Effector CD4-positive, alpha-beta T cell (primary cell): ENCODE results near the gene SAMD4A.

Source experiments
- DNase-seq: peaks from one replicate; pipeline ENCODE4 v3.0.0-alpha.2; 2020

The SAMD4A gene

DNA sequence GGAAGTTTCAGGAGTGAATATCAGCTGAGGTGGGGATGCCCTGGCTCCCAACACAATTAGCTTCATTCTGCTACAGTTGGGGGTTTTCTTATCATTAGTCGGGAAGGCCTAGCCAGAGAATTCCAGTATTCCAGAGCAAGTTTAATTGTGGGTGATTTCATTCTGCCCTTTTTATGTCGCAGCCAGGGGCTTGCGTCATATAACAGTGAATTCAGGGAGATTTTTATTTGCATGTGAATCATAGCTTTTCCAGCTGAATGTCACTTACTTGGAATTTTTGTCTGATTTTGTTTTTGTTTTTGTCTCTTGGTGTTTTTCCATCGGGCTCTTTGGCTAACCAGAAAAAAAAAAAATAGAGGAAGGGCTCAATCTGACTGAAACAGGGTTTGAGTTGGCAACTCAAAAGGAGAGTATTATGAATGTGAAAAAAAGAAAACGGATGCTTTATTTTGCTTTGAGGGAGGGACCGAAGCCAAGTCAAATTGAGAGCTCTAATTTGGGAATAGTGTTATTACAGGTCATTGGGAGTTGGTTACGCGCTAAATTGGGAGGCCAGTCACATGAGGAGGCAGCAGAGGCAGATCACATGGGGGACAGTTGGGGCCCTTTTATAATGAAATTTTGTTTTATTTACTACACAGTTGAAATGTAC, 119.4 kb downstream of the SAMD4A start:
- no peak for DNase-seq

- DNase-seq: no peak
Observed at GRCh38 chr14:54686871-54687749, 120.2 kb downstream of the SAMD4A start.

DNA sequence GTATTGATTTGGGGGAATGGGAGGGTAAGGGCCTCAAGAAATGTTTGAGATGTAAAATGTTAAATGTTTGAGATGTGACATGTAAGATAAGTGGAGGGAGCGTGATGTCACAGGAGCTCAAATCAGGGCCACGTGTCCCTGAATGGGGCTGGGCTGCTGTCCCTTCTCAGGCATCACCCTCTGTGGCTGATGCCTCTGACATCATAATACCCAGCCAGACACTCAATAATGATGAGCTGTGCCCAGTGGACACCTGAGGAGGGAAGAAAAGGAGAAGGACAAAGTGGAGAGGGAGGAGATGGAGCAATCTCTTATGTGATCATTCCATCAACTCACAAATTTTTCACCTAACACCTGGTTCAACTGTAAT, 120.8 kb downstream of the SAMD4A start:
- DNase-seq: no peak

DNA sequence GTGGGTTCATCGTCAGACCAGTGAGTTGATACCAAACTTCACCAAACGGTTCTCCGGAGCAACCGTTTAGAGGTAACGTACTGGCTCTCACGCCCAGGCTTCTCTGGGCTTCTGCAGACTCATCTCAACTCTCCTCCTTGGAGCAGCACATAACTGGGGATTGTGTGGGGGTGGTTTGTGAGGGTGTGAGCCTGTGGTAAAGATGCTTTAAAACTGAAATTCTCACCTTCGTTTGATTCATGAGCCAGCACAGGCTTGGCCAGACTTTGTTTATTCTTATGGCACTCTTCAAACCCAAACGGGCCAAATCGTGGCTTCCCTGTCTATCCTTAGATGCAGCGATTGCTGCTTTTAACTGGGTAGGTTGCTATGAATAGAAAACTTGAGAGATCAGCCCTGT, 121.3 kb downstream of the SAMD4A start:
- no peak for DNase-seq

GRCh38 chr14:54689928-54690327, 123.0 kb downstream of the SAMD4A start:
- DNase-seq: no peak

- no peak for DNase-seq
Observed at GRCh38 chr14:54690887-54691286, 124.0 kb downstream of the SAMD4A start.

- peak; percentile 33 for DNase-seq
Observed at GRCh38 chr14:54691525-54692283, 124.8 kb downstream of the SAMD4A start.

DNA sequence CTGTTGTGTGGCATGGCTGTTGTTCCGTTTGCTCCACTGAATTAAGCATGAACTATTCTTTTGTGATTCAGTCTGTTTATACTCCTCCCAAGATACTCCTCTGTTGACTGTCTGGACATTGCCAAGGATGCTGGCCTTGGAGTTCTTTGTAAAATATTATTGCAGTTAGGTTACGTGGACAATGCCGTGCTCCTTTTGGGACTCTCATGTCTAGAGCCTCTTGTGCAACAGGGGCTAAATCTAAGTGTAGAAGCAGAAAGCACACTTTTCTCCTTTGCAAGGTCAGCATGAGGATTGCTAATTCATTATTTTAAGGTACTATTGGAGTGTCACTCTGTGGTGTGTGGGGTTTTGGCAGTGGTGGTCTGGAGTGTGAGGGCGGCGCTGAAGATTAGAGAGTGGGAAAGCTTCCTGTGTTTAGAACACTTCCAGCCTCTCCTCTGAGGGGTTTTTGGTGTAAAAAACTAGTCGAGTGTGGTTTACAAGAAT, 125.4 kb downstream of the SAMD4A start:
- DNase-seq: no peak

GRCh38 chr14:54693761-54694160, 126.8 kb downstream of the SAMD4A start:
- DNase-seq: no peak

DNA sequence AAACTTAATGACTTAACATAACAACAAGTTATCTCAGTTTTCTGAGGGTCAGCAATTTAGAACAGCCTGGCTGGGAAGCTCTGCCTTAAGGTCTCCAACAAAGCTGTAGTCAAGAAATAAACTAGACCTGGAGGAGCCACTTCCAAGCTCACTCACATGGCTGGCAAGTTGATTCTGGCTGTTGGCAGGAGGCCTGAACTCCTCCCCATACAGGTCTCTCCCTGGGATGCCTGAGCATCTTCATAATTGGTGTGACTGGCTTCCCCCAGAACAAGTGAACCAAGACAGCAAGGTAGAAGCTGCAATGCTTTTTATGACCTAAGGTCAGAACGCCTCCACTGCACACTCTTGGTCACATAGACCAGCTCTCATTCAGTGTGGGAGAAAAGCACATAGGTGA, 128.3 kb downstream of the SAMD4A start:
- DNase-seq: no peak

GRCh38 chr14:54697001-54697400, 130.1 kb downstream of the SAMD4A start:
- no peak for DNase-seq

DNA sequence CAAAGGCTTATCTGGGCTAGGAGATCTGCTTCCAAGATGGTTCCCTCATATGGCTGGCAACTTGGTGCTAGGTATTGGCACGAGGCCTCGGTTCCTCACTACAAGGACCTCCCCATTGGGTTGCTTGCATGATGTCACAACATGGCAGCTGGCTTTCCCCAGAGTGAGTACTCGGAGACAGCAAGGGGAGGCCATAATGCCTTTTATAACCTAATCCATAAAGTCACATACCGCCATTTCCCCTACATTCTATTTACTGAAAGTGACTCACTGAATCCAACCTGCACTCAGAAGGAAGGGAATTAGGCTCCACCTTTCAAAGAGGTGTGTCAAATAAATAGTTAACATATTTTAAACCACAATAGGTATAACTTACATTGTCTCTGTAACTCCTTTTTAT, 130.9 kb downstream of the SAMD4A start:
- DNase-seq: no peak

DNA sequence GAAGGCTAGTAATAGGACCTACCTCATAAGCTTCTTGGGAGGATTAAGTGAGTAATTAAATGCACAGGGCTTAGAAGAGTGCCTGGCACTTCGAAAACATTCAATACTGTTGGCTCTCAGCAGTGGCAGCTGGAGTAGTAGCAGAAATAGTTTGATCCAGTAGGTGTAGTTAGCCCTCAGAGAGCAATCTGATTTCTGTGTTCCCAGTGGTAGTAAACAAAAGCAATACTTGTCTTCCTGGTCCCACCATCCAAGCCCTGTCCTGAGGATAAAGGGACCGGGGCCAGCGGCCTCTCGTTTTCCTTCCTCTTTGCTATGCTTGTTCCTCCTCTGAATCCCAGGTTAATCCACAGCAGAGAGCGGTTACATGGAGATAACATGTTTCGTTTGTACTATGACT, 131.6 kb downstream of the SAMD4A start:
- no peak for DNase-seq

DNA sequence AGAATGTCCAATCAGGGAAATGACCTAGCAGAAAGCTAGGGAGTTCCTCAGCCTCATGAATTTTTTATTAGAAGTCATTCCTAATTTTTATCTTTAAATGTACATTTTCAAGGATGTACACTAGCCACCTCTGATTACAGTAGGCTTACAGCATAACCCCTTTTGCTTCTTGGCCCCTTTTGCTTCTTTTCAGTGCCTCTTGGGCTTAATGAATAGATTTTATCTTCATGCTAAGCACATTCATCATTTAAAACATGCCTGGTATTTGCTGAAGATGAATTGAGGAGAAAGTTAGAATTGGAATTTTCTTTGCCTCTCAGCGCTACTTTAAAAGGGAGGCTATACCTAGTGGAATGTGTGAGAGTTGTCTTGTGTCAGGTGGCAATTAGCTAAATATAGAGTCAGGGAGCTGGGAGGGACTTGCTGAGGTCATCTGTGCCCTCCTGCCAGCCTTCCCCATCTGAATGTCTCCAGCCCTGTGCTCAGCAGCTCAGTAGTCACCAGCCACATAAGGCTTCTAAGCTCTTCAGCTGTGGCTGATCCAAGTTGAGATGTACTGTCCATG, 132.1 kb downstream of the SAMD4A start:
- no peak for DNase-seq

DNA sequence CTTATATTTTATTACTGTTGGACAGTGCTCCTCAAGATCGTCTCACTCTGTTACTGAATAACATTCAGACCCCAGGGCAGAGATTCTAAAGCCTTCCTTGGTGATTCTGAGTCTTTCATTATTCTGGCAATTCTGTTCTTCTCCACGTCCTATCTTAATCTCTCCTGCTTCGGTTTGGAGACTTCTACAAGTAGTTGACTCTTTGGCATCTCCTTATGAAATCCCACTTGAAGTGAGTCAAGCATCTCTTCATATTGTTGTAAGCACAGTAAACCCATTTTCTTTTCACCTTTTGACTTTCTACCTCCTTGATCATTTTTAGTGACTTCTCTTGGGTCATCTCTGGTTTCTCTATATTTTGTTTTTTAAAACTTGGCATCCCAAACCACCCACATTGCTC, 132.8 kb downstream of the SAMD4A start:
- no peak for DNase-seq

DNA sequence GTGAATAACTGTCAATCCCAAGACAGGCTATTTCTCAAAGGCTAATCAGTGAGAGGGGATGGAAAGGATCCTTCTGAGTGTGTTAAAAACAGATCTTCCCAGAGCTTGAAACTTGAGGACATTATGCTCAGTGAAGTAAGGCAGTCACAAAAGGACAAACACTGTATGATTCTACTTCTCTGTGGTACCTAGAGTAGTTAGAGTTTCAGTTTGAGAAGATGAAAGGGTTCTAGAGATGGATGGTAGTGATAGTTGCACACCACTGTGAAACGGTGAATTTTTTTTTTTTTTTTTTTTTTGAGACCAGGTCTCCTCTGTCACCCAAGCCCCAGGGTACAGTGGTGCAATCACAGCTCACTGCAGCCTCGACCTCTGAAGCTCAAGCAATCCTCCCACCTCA, 133.8 kb downstream of the SAMD4A start:
- DNase-seq: no peak

GRCh38 chr14:54702014-54702491, 135.1 kb downstream of the SAMD4A start:
- DNase-seq: no peak

- DNase-seq: no peak
Observed at GRCh38 chr14:54702492-54702891, 135.6 kb downstream of the SAMD4A start.

DNA sequence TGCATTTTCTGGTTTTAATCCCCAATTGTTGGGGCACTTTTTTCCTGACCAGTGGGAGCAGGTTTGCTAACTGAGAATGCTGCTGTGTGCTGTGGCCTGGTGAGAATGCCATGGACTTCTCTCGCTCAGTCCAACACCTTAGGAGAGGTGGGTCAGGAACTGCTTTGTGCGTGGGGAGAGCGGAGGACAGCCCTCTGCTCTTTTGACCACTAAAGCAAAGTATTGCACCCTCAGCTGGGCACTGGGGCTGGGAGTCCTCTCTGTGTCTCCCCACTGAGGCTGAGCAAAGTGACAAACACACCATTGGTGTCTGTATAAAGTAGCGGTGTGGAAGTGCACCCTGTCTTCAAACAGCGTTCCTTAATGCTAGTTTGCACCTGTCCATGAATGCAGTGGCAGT, 136.2 kb downstream of the SAMD4A start:
- no peak for DNase-seq

- DNase-seq: no peak
Observed at GRCh38 chr14:54703724-54704123, 136.8 kb downstream of the SAMD4A start.

GRCh38 chr14:54704768-54705167, 137.8 kb downstream of the SAMD4A start:
- DNase-seq: no peak

DNA sequence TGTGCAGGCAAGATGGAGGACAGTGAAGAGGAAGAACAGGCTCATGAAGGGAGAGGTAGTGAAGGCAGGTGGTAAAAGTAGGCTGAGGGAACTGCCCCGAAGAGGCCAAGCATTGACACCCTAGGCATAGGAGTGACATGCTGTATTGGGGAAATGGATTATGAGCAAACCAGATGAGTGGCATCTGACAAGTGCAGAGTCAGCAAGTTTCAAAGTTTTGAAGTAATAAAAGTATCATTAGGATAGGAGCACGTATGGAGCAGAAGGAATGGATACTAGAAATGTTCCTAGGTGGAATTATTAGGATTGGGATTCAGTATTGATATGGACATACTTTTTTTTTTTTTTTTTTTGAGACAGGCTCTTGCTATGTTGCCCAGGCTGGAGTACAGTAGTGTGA, 139.8 kb downstream of the SAMD4A start:
- DNase-seq: no peak

DNA sequence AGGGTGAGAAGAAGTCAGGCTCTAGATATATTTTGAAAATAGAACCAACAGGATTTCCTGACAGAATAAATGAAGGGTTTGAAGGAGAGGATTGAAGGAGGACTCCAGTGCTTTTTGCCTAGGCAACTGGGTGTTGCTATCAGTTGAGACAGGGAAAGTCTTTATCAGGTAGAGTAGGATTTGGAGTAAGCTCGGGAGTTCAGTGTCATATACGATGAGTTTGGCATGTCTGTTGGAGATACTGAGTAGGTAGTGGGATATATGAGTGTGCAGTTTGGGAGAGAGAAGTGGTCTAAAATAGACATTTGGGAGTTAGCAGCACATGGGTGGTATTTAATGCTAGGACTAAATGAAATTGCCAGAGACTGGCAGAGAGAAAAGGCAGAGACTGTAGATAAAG, 141.2 kb downstream of the SAMD4A start:
- no peak for DNase-seq
